Keratinocyte (primary cell): Measurements from ENCODE around the gene RELT. TPM values are rescaled to one million over a fixed set of nuclear protein-coding genes. Genes with fewer than 3 reads are reported as not detected.

Source experiments
- DNase-seq: peaks from one replicate; pipeline ENCODE4 v3.0.0-alpha.2; 2011; ENCODE audit warnings: low read depth, missing footprints, low spot score
- FAIRE-seq: peaks from 2 replicates; lab custom pipeline; 2011; peaks lifted over from hg19 to GRCh38; lab: Jason Lieb, UNC
- H2AFZ ChIP-seq: 2 replicates; pipeline ENCODE4 v1.6.0; 2012; ENCODE audit warnings: low read length, control low read depth, inconsistent platforms; ENCODE audit not compliant: control insufficient read depth
- H3K27ac ChIP-seq: 2 replicates; pipeline ENCODE4 v1.5.1; 2011; ENCODE audit warnings: low read length; ENCODE audit not compliant: control insufficient read depth, insufficient read depth
- H3K27me3 ChIP-seq: 3 replicates; pipeline ENCODE4 v1.6.0; 2011; ENCODE audit warnings: low read length; ENCODE audit not compliant: control insufficient read depth, insufficient read depth; ENCODE audit errors: extremely low read depth
- H3K36me3 ChIP-seq, 2 experiments: 2 replicates in 1 of 2; 3 replicates in 1 of 2; pipeline ENCODE4 v1.5.1; 2011; ENCODE audit warnings: low read length in 2 of 2, mild to moderate bottlenecking in 1 of 2; ENCODE audit not compliant: control insufficient read depth in 2 of 2, insufficient read depth in 2 of 2; ENCODE audit errors: extremely low read depth in 1 of 2
- H3K4me1 ChIP-seq: 3 replicates; pipeline ENCODE4 v1.5.1; 2011; ENCODE audit warnings: low read length; ENCODE audit not compliant: control insufficient read depth, insufficient read depth; ENCODE audit errors: extremely low read depth
- H3K4me2 ChIP-seq: 3 replicates; pipeline ENCODE4 v1.6.0; 2011; ENCODE audit warnings: low read depth, low read length; ENCODE audit not compliant: control insufficient read depth, insufficient read depth; ENCODE audit errors: extremely low read depth
- H3K4me3 ChIP-seq, 3 experiments: fragments of 200-600 bp in 1 of 3; sonication (generic) in 1 of 3; 2 replicates in 2 of 3; 3 replicates in 1 of 3; pipeline ENCODE4 v1.5.1; 2011 to 2016; ENCODE audit warnings: low read length in 3 of 3, mild to moderate bottlenecking in 3 of 3, control low read depth in 2 of 3, inconsistent platforms in 1 of 3, low read depth in 1 of 3, mixed read lengths in 1 of 3, mixed run types in 1 of 3, moderate library complexity in 1 of 3; ENCODE audit not compliant: control insufficient read depth in 2 of 3, insufficient read depth in 2 of 3; ENCODE audit errors: extremely low read depth in 1 of 3
- H3K79me2 ChIP-seq: 2 replicates; pipeline ENCODE4 v1.6.0; 2012; ENCODE audit warnings: low read length; ENCODE audit not compliant: control insufficient read depth, insufficient read depth
- H3K9ac ChIP-seq: 3 replicates; pipeline ENCODE4 v1.6.0; 2011; ENCODE audit warnings: low read length; ENCODE audit not compliant: control insufficient read depth, insufficient read depth; ENCODE audit errors: extremely low read depth
- H3K9me1 ChIP-seq: 3 replicates; pipeline ENCODE4 v1.6.0; 2011; ENCODE audit warnings: low read length; ENCODE audit not compliant: control insufficient read depth, insufficient read depth; ENCODE audit errors: extremely low read depth
- H3K9me3 ChIP-seq: 2 replicates; pipeline ENCODE4 v1.5.1; 2012; ENCODE audit warnings: low read depth, low read length; ENCODE audit not compliant: control insufficient read depth
- H4K20me1 ChIP-seq: 3 replicates; pipeline ENCODE4 v1.6.0; 2011; ENCODE audit warnings: low read length; ENCODE audit not compliant: control insufficient read depth, insufficient read depth; ENCODE audit errors: extremely low read depth
- EZH2 ChIP-seq: IDR thresholded peaks from one replicate; pipeline ENCODE4 v1.6.1; 2012; ENCODE audit warnings: inconsistent platforms, mild to moderate bottlenecking, low read length, moderate library complexity
- dilution Hi-C: fragments of 300-500 bp; cut with MboI; formaldehyde crosslinking; loops from one replicate; pipeline ENCODE4 v1.7.0; 2020; ENCODE audit warnings: low sequenced_read_pairs; ENCODE audit not compliant: extremely low pct_ligation_motif_present
- polyA plus RNA-seq, 5 experiments: library from polyadenylated mRNA; depleted of rRNA in 3 of 5; stranded (reverse) in 3 of 5; stranded (forward) in 1 of 5; unstranded in 1 of 5; fragments of >200 nt; gene quantifications; 1 replicate in 1 of 5; 2 replicates in 3 of 5; 3 replicates in 1 of 5; pipeline versions ENCODE4 v1.2.1 to v1.2.3, GENCODE V29; 2011 to 2012; ENCODE audit warnings: missing spikeins in 2 of 5, low read depth in 1 of 5, low replicate concordance in 1 of 5
- TF ChIP-seq, protein P1 (sequence below), 3 experiments: IDR thresholded peaks in 1 of 3; conservative IDR thresholded peaks in 1 of 3; optimal IDR thresholded peaks in 1 of 3; 2 replicates in 2 of 3; 3 replicates in 1 of 3; pipeline versions ENCODE3 to v1.5.1; 2011; ENCODE audit warnings: low read length in 3 of 3, mild to moderate bottlenecking in 3 of 3, moderate library complexity in 2 of 3, control low read depth in 1 of 3, inconsistent platforms in 1 of 3; ENCODE audit not compliant: insufficient read depth in 2 of 3; ENCODE audit errors: extremely low read depth in 1 of 3

The RELT gene
- polyA plus RNA-seq, 1 donor (not counting 4 experiments of a cell fraction or from before 2014, with no cell fraction given), result 4.2 TPM

DNA sequence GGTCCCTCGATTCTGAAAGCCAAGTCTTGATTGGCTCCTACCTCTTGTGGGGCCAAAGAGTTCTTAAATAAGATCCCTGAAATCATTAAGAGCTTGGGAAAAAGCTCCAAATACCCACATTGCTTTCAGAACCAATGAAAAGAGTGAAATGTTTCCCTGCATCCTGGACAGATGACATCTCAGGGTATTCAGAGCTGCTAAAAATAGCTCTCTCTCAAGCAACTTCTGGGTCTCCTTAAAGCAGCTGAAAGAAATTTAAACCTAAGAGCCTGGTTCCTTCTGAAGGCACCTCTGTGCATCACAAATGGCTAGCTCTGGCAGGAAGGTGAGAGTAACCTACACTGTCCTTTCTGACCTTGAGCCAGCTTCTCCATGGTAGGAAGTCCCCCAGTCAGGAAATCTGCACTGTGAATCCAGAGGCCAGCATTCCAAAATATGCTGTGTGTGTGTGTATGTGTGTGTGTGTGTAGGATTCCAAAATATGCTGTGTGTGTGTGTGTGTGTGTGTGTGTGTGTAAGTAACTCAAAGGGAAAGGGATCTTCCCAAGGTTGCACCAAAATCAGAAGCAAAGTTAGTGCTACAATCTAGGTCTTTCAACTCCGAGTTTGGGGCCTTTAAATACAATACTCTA is 50.1 kb downstream of the RELT start:
- Histone ChIP-seq H3K4me2 (no peak overlapping the region), H3K9me1 (no peaks in the 10 kb centered on the region), H3K9ac (no peak overlapping the region), H3K4me3 (no peak overlapping the region), H3K9me3 (no peaks in the 10 kb centered on the region), H3K4me1 (peaks cover 10% of the 10 kb centered on the region), H3K27ac (no peak overlapping the region), H3K36me3 (peaks cover 0 to 2% of the 10 kb centered on the region in 2 experiments), H3K79me2 (no peaks in the 10 kb centered on the region), H3K27me3 (no peaks in the 10 kb centered on the region), H2AFZ (no peak overlapping the region), H4K20me1 (no peaks in the 10 kb centered on the region)
- FAIRE-seq (no peak), DNase-seq (no peak)
- TF ChIP-seq, protein P1, sequence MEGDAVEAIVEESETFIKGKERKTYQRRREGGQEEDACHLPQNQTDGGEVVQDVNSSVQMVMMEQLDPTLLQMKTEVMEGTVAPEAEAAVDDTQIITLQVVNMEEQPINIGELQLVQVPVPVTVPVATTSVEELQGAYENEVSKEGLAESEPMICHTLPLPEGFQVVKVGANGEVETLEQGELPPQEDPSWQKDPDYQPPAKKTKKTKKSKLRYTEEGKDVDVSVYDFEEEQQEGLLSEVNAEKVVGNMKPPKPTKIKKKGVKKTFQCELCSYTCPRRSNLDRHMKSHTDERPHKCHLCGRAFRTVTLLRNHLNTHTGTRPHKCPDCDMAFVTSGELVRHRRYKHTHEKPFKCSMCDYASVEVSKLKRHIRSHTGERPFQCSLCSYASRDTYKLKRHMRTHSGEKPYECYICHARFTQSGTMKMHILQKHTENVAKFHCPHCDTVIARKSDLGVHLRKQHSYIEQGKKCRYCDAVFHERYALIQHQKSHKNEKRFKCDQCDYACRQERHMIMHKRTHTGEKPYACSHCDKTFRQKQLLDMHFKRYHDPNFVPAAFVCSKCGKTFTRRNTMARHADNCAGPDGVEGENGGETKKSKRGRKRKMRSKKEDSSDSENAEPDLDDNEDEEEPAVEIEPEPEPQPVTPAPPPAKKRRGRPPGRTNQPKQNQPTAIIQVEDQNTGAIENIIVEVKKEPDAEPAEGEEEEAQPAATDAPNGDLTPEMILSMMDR (optimal IDR thresholded peaks at IDR 0.05 in 1 of 3, IDR thresholded peaks at IDR 0.05 in 1 of 3, conservative IDR thresholded peaks at IDR 0.05 in 1 of 3; ENCODE audit: extremely low read depth in 1 of 3, insufficient read depth in 2 of 3, low read length in 3 of 3), result no peak
- TF ChIP-seq EZH2, result no peak
- dilution Hi-C loops, result no loop called here

DNA sequence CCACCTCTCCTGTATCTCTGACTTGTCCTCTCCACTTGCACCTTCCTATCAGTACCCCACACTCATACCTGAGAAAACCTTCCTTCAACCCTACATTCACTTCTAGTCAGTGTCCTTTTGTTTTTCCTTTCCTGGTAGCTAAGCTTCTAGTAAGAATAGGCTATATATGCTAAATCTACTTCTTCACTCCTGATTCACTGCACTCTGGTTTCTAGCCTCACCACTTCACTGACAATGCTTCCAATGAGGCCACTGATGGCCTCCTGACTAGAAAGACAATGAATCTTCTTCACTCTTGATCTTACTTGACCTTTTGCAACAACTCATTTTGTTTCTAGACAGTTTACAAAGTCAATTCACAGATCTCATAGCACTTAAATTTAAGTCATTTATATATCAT is 52.0 kb downstream of the RELT start:
- Histone ChIP-seq H3K27me3 (no peaks in the 10 kb centered on the region), H2AFZ (no peak overlapping the region), H3K9me3 (no peaks in the 10 kb centered on the region), H3K4me1 (peaks cover 9% of the 10 kb centered on the region), H3K4me2 (no peak overlapping the region), H3K27ac (no peak overlapping the region), H3K4me3 (no peak overlapping the region), H3K9ac (no peak overlapping the region), H3K36me3 (peaks cover 0 to 2% of the 10 kb centered on the region in 2 experiments), H3K9me1 (no peaks in the 10 kb centered on the region), H4K20me1 (no peaks in the 10 kb centered on the region), H3K79me2 (no peaks in the 10 kb centered on the region)
- no peak for DNase-seq
- no peak for FAIRE-seq
- TF ChIP-seq, protein P1 (optimal IDR thresholded peaks at IDR 0.05 in 1 of 3, IDR thresholded peaks at IDR 0.05 in 1 of 3, conservative IDR thresholded peaks at IDR 0.05 in 1 of 3; ENCODE audit: extremely low read depth in 1 of 3, insufficient read depth in 2 of 3, low read length in 3 of 3), result no peak
- TF ChIP-seq EZH2, result no peak
- dilution Hi-C loops, result no loop called here
